ENCODE results near the gene COX17. TPM values are rescaled to one million over a fixed set of nuclear protein-coding genes. Genes with fewer than 3 reads are reported as not detected.

Gene COX17
- total RNA-seq, 4 donors from 2014 or later, result 16.2 to 43.1 (median 29.9) TPM

DNA sequence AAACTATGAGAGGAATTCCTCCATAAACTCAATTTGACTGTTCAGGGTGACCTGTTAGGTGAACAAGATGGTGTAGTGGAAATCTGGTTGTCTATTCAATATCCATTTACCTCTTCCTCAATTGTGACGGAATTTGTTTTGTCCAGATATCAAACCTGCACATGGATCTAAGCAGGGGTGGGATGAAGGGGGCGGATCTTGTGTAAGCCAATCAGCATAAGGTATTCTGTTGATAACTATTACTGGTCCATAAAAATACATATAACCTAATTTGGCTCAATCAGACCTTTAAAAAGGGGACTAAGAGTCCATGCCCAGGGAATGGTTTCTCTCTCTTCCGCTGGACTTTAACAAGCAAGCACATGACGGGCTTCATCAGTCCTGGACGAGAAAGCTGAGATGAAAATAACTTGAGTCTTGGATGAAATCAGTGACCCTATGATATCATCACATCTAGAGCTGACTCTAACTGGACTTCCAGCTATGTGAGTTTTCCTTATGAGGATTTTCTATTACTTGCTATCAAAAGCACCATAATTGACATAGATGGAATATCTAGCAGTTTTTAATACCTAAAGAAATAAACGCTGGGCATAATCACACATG is 11.1 kb downstream of the COX17 start:
- WGBS, 2 donors, result 84 to 90% methylated on average over 6 of the region's 6 CpGs
- TF ChIP-seq, protein P1, sequence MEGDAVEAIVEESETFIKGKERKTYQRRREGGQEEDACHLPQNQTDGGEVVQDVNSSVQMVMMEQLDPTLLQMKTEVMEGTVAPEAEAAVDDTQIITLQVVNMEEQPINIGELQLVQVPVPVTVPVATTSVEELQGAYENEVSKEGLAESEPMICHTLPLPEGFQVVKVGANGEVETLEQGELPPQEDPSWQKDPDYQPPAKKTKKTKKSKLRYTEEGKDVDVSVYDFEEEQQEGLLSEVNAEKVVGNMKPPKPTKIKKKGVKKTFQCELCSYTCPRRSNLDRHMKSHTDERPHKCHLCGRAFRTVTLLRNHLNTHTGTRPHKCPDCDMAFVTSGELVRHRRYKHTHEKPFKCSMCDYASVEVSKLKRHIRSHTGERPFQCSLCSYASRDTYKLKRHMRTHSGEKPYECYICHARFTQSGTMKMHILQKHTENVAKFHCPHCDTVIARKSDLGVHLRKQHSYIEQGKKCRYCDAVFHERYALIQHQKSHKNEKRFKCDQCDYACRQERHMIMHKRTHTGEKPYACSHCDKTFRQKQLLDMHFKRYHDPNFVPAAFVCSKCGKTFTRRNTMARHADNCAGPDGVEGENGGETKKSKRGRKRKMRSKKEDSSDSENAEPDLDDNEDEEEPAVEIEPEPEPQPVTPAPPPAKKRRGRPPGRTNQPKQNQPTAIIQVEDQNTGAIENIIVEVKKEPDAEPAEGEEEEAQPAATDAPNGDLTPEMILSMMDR (IDR thresholded peaks at IDR 0.05), result no peak
- no peak for TF ChIP-seq POLR2A (IDR thresholded peaks at IDR 0.05)
- intact Hi-C loops (cut with DNase I; ENCODE audit: low total_unique reads), result no loop called here
- DNase-seq (ENCODE audit: low spot score in 2 of 2), result no peak
- no peak overlapping the region for H3K4me3 ChIP-seq (ENCODE audit: low read depth, poor library complexity, severe bottlenecking)

DNA sequence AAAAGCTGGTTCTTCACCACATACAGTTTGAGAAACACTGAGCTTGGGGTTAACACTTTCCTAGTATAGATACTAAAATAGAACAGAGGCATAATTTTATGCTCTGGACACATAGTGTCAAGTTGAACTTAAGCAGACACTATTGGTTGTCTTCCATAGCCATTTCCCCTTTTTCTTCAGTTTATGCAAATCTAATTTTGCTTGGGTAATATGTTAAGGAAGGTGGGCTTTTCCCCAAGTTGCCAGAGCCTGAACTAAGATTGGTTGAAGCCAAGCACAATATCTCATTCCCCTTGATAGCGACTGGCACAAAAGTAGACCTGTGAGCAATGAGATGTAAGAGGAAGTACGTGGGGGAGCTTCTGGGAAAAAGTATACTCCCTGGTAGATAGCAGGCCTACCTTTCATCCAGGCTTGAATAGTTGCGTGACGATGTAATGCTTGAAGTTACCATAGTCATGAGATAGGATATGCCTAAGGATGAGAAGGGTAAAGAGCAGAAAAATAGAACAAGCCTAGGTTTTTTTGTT is 12.3 kb downstream of the COX17 start:
- no peak overlapping the region for H3K4me3 ChIP-seq (ENCODE audit: low read depth, poor library complexity, severe bottlenecking)
- 88 to 91% methylated on average over 4 of the region's 4 CpGs for WGBS, 2 donors
- intact Hi-C loops (cut with DNase I; ENCODE audit: low total_unique reads), result no loop called here
- no peak for DNase-seq (ENCODE audit: low spot score in 2 of 2)
- no peak for TF ChIP-seq POLR2A (IDR thresholded peaks at IDR 0.05)
- TF ChIP-seq, protein P1 (IDR thresholded peaks at IDR 0.05), result no peak

DNA sequence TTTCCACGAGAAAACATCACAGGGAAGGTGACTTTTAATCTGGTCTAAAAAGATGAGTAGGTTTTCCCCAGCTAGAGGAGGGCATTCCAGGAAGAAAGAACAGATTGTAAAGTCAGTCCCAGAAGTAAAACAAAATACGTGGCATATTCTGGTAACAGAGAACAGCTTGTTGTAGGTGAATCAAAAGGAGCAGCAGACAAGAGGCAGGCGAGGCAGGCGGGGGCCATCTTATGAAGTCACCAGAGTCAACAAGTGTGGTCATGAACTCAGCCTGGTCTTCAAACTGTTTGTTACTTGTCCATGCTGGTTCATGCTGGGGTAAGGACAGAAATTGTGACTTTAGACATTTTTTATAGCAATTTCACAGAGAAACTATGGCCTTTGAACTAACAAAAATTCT is 12.8 kb downstream of the COX17 start:
- TF ChIP-seq POLR2A (IDR thresholded peaks at IDR 0.05), result no peak
- TF ChIP-seq, protein P1 (IDR thresholded peaks at IDR 0.05), result no peak
- intact Hi-C loops (cut with DNase I; ENCODE audit: low total_unique reads), result no loop called here
- no peak overlapping the region for H3K4me3 ChIP-seq (ENCODE audit: low read depth, poor library complexity, severe bottlenecking)
- WGBS, 2 donors, result 72 to 74% methylated on average over 4 of the region's 4 CpGs
- DNase-seq (ENCODE audit: low spot score in 2 of 2), result no peak

DNA sequence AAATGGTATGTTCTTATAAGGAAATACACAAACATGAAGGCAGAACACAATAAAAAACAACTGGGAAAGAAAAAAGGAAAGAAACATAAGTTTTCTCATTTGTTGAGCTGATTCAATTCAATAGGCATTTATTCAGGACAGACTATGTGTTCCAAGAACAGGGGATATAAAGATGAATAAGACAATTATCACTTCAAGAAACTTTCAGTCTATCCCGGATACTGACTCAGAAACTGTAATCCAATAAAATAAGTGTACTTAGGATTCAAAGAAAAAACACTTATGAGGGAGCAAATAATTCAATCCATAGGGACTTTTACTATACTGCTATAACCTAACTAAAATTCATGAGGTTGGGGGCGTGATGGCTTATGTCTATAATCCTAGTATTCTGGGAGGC is 13.3 kb downstream of the COX17 start:
- 86 to 87% methylated on average over 2 of the region's 2 CpGs for WGBS, 2 donors

DNA sequence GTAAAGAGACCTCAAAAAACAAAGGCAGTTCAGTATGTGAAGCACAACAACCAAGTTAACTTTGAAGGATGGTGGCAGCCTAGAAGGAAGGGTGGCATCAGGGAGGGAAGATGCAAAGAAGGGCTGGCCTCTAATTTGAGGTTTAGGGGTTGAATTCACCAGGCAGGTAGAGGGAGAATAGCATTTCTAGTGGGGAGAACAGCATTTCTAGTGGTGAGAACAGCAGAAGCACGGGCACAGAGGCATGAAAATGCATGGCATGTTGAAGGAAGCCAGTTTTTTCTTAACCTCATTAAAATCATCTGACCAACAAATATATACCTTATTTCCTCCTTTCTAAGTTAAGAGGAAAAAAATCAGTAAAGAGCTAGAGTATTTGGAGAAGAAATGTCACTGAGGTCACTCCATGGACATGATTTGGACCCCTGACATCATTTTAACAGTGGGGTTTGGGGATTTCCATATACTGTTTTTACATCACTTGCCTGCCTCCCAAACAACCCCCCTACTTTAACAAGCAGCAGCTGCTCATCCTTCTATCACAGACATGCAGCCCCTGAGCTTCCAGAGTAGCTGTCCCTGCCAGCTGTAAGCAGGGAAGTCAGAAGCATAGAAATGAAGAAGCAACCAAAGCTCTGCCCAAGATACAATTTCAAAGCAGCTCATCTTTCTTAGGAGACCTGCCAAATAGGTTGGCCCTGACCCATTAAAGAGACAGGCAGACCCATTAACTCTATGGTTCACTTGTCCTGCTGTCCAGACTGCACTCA is 14.4 kb downstream of the COX17 start:
- WGBS, 2 donors, result 46 to 47% methylated on average over 1 of the region's 1 CpG
- intact Hi-C loops (cut with DNase I; ENCODE audit: low total_unique reads), result no loop called here
- H3K4me3 ChIP-seq (ENCODE audit: low read depth, poor library complexity, severe bottlenecking), result no peak overlapping the region
- no peak for TF ChIP-seq POLR2A (IDR thresholded peaks at IDR 0.05)
- TF ChIP-seq, protein P1 (IDR thresholded peaks at IDR 0.05), result no peak
- DNase-seq (ENCODE audit: low spot score in 2 of 2), result no peak

More for the DNA sequence above, 13.3 kb downstream of the COX17 start:
- DNase-seq (ENCODE audit: low spot score in 2 of 2), result no peak
- no peak for TF ChIP-seq POLR2A (IDR thresholded peaks at IDR 0.05)
- TF ChIP-seq, protein P1 (IDR thresholded peaks at IDR 0.05), result no peak
- intact Hi-C loops (cut with DNase I; ENCODE audit: low total_unique reads), result no loop called here
- H3K4me3 ChIP-seq (ENCODE audit: low read depth, poor library complexity, severe bottlenecking), result no peak overlapping the region

Data from lower leg skin (tissue), 4 donors.